Measurements from ENCODE around the gene LCLAT1.

DNA sequence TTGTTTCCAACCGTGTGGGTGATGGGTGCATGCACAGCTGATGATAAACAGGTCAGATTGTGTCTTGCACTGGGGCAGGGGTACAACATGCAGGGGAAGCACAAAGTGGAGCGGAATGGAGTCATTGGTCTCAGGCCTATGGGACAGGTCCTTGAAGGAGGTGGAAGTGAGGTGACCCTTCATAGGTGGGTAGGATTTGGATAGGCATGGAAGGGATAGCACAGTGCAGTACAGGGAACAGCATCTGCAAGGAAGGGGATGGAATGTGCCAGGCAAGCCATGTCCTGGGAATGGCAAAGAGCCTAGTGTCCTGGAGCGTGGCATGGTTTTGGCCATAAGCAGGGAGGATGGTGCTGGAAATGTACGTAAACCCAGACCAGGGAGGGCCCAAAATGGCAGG is 216.3 kb downstream of the LCLAT1 start:
- TF ChIP-seq, protein P1, sequence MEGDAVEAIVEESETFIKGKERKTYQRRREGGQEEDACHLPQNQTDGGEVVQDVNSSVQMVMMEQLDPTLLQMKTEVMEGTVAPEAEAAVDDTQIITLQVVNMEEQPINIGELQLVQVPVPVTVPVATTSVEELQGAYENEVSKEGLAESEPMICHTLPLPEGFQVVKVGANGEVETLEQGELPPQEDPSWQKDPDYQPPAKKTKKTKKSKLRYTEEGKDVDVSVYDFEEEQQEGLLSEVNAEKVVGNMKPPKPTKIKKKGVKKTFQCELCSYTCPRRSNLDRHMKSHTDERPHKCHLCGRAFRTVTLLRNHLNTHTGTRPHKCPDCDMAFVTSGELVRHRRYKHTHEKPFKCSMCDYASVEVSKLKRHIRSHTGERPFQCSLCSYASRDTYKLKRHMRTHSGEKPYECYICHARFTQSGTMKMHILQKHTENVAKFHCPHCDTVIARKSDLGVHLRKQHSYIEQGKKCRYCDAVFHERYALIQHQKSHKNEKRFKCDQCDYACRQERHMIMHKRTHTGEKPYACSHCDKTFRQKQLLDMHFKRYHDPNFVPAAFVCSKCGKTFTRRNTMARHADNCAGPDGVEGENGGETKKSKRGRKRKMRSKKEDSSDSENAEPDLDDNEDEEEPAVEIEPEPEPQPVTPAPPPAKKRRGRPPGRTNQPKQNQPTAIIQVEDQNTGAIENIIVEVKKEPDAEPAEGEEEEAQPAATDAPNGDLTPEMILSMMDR (conservative IDR thresholded peaks at IDR 0.05; ENCODE audit: low read length), result no peak
- TF ChIP-seq EZH2phosphoT487 (IDR thresholded peaks at IDR 0.05; ENCODE audit: borderline replicate concordance), result no peak

Data from Loucy (cell line).